ENCODE results near the gene EHMT1. TPM values are rescaled to one million over a fixed set of nuclear protein-coding genes. Genes with fewer than 3 reads are reported as not detected.
"Not testable (repeated sequence)": the region's sequence is repeated elsewhere in the genome, so short reads cannot be mapped to it uniquely, and the experiment has no call there.

The EHMT1 gene
- total RNA-seq, 2 experiments from 2014 or later, result 145 to 295 TPM

DNA sequence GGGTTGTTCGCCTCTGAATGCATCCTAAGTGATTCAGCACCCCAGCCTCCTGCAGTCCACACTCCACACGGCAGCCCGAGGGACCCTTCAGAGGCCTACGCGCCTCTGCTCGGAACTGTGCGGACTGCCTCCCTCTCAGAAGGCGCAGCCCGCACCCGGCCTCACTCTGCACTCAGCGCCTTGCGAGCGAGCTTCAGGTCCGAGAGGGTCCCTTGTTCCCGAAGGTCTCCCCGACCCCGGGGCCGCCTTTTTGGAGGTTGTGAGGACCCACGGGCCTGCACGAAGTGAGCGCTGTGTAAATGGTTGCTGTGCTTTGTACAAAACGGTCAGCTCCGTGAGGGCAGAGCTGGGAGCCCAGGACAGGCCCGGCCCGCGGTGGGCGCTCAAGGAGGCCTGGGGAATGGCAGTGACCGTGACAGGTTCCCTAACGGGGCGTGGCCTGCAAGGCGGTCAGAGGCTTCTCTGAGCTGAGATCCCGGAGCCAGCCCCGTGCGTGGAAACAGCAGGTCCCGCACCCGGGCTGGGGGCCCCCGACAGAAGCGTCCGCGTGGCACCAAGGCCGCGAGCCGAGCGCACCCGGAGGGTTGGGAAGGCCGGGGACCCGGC, 258.1 kb downstream of the EHMT1 start:
- no TSS peak for BruUV-seq (replicated peaks)
- no peak overlapping the region for H2AFZ ChIP-seq (ENCODE audit: low read length)
- CTCF ChIA-PET (ENCODE audit: unreplicated experiment), result no interaction called here
- no peaks in the 10 kb centered on the region for H3K4me1 ChIP-seq (ENCODE audit: insufficient read depth, low read length, poor library complexity, severe bottlenecking)
- no peaks in the 10 kb centered on the region for H4K20me1 ChIP-seq (ENCODE audit: insufficient read depth, low read length)
- TF ChIP-seq, protein P1, sequence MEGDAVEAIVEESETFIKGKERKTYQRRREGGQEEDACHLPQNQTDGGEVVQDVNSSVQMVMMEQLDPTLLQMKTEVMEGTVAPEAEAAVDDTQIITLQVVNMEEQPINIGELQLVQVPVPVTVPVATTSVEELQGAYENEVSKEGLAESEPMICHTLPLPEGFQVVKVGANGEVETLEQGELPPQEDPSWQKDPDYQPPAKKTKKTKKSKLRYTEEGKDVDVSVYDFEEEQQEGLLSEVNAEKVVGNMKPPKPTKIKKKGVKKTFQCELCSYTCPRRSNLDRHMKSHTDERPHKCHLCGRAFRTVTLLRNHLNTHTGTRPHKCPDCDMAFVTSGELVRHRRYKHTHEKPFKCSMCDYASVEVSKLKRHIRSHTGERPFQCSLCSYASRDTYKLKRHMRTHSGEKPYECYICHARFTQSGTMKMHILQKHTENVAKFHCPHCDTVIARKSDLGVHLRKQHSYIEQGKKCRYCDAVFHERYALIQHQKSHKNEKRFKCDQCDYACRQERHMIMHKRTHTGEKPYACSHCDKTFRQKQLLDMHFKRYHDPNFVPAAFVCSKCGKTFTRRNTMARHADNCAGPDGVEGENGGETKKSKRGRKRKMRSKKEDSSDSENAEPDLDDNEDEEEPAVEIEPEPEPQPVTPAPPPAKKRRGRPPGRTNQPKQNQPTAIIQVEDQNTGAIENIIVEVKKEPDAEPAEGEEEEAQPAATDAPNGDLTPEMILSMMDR (conservative IDR thresholded peaks at IDR 0.05; ENCODE audit: low read length), result no peak
- TF ChIP-seq EZH2phosphoT487 (IDR thresholded peaks at IDR 0.05; ENCODE audit: borderline replicate concordance, low read depth, low read length), result no peak
- intact Hi-C loops (cut with micrococcal nuclease; ENCODE audit: unreplicated experiment), result no loop called here
- H3K36me3 ChIP-seq (ENCODE audit: insufficient read depth, low read length), result no peaks in the 10 kb centered on the region
- no peak overlapping the region for H3K27ac ChIP-seq (ENCODE audit: low read depth, low read length, poor library complexity, severe bottlenecking)
- no peaks in the 10 kb centered on the region for H3K79me2 ChIP-seq (ENCODE audit: insufficient read depth, low read depth, low read length)
- POLR2A ChIA-PET, result no interaction called here
- H3K4me3 ChIP-seq (ENCODE audit: low read depth, low read length, poor library complexity, severe bottlenecking), result no peak overlapping the region
- H3K9me3 ChIP-seq (ENCODE audit: low read length), result no peaks in the 10 kb centered on the region
- DNase-seq (ENCODE audit: low spot score), result no peak
- no peaks in the 10 kb centered on the region for H3K9me2 ChIP-seq (ENCODE audit: insufficient read depth, low read length)
- H3K4me2 ChIP-seq (ENCODE audit: low read length), result no peak overlapping the region

DNA sequence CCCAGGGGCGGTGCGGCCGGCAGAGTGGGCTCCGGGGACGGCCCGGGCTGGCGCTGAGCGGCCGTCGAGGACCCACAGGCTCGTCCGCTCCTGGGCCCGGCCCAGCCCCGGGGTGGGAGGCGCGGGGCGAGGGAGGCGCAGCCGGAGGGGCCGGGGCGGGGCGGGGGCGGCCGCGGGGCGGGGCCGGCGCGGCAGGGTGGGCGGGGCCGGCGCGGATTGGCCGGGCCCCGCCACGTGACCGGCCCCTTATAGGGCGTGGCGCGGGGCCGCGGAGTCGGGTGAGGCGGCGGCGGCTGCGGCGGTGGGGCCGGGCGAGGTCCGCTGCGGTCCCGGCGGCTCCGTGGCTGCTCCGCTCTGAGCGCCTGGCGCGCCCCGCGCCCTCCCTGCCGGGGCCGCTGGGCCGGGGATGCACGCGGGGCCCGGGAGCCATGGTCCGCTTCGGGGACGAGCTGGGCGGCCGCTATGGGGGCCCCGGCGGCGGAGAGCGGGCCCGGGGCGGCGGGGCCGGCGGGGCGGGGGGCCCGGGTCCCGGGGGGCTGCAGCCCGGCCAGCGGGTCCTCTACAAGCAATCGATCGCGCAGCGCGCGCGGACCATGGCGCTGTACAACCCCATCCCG, 258.8 kb downstream of the EHMT1 start, which contains the start of gene CACNA1B:
CACNA1B (plus strand) TSS at position 277 of the 617 bp plus-strand sequence; CDS start at position 429, 152 bp downstream.
- H3K4me2 ChIP-seq (ENCODE audit: low read length); H3K9me2 ChIP-seq (ENCODE audit: insufficient read depth, low read length); H2AFZ ChIP-seq (ENCODE audit: low read length); BruUV-seq (replicated peaks); H3K36me3 ChIP-seq (ENCODE audit: insufficient read depth, low read length); H3K79me2 ChIP-seq (ENCODE audit: insufficient read depth, low read depth, low read length); H3K27ac ChIP-seq (ENCODE audit: low read depth, low read length, poor library complexity, severe bottlenecking); H3K4me1 ChIP-seq (ENCODE audit: insufficient read depth, low read length, poor library complexity, severe bottlenecking); intact Hi-C loops (cut with micrococcal nuclease; ENCODE audit: unreplicated experiment); POLR2A ChIA-PET; H3K9me3 ChIP-seq (ENCODE audit: low read length); H3K4me3 ChIP-seq (ENCODE audit: low read depth, low read length, poor library complexity, severe bottlenecking); DNase-seq (ENCODE audit: low spot score); CTCF ChIA-PET (ENCODE audit: unreplicated experiment); H4K20me1 ChIP-seq (ENCODE audit: insufficient read depth, low read length): not testable (repeated sequence)

DNA sequence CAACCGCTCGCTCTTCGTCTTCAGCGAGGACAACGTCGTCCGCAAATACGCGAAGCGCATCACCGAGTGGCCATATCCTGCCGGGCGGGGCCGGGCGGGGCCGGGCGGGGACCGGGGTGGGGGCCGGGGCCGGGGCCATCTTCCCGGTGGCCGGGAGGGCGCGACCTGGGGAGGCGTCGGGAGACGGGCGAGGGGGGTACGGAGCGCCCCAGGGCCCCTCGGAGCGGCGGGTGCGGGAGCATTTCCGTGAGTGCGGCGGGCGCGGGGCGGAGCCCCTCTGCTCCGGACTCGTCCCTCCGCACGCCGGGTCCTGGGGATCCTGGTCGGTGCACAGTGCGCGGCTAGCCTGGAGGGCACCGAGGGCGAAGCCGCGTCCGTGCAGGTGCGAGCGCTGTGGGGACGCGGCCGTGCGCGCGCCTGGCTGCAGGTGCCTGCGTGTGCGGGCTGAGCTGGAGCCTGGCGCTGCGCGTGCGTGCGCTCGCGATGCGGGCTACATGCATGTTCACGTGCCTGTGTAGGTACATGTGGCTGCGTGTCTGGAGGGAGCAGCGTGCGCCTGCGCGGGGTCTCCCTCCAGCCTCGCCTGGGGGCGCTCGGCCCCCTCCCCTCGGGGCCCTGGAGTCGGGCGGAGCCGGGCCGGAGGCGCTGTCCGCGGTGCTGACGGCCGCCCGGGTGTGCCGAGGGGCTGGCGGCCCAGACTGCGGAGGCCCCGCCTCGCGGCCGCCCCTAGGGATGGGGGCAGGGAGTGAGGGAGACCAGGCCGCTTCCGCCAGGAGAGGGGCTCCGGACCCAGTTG, 259.5 kb downstream of the EHMT1 start:
- no peaks in the 10 kb centered on the region for H3K4me1 ChIP-seq (ENCODE audit: insufficient read depth, low read length, poor library complexity, severe bottlenecking)
- H3K4me3 ChIP-seq (ENCODE audit: low read depth, low read length, poor library complexity, severe bottlenecking), result no peak overlapping the region
- no peak overlapping the region for H2AFZ ChIP-seq (ENCODE audit: low read length)
- intact Hi-C loops (cut with micrococcal nuclease; ENCODE audit: unreplicated experiment), result no loop called here
- H3K9me3 ChIP-seq (ENCODE audit: low read length), result no peaks in the 10 kb centered on the region
- no peaks in the 10 kb centered on the region for H3K9me2 ChIP-seq (ENCODE audit: insufficient read depth, low read length)
- BruUV-seq (replicated peaks), result no TSS peak
- DNase-seq (ENCODE audit: low spot score), result no peak
- TF ChIP-seq, protein P1 (conservative IDR thresholded peaks at IDR 0.05; ENCODE audit: low read length), result no peak
- no peak for TF ChIP-seq EZH2phosphoT487 (IDR thresholded peaks at IDR 0.05; ENCODE audit: borderline replicate concordance, low read depth, low read length)
- ChIA-PET CTCF (ENCODE audit: unreplicated experiment) (no interaction called here), POLR2A (no interaction called here)
- no peak overlapping the region for H3K27ac ChIP-seq (ENCODE audit: low read depth, low read length, poor library complexity, severe bottlenecking)
- H3K4me2 ChIP-seq (ENCODE audit: low read length), result no peak overlapping the region
- no peaks in the 10 kb centered on the region for H3K36me3 ChIP-seq (ENCODE audit: insufficient read depth, low read length)
- H4K20me1 ChIP-seq (ENCODE audit: insufficient read depth, low read length), result no peaks in the 10 kb centered on the region
- no peaks in the 10 kb centered on the region for H3K79me2 ChIP-seq (ENCODE audit: insufficient read depth, low read depth, low read length)
